ENCODE data around the gene SAMD13. TPM values are rescaled to one million over a fixed set of nuclear protein-coding genes. Genes with fewer than 3 reads are reported as not detected.

Gene SAMD13
- total RNA-seq, 1 experiment from 2014 or later, result 0.59 TPM

DNA sequence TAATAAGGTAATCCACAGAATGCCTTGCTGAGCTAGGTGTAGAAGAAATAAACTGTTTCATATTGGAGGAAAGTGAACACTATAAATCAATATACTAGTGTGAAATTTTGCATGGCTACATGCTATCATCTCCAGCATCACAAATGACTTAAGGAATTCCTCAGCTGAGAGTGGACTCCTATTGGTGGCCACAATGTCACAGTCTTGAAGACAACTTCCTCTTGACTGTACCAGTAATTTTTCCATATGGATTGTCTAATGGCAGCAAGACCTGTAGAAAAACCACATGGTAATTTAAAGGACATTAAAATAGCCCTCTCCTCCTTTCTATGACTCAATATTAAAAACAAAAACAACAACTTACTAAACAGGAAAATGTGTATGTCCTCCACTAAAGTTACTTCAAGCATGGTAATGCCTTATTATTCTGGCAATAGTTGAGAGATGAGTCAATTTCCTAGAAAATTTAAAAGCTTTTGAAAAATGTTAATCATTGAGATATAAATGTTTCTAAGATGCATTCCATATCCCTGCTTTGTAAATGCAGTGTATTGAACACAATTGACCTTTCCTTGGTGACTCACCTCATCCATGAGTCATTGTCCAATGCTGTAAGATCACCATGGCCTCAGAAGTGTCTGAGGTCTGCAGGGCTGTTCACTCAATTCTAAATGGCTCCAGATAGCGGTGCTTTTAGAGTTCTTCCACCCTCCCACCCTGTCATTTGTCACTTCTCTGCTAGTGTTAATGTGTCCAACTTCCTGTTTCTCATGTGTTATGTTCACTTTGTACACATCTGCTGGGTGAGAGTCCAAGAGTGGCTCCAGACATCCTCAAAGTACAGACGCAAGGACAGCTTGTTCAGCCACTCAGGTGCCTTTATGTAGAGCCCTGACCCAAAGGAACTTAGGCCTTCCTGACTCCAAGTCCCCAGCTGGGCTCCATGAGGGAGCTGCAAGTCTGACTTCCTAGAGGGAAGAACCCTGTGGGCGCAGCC, 64.0 kb downstream of the SAMD13 start:
- Histone ChIP-seq H3K27me3 (replicated peaks; ENCODE audit: control insufficient read depth, insufficient read depth, low read length) (no peaks in the 10 kb centered on the region), H3K4me1 (no peaks in the 10 kb centered on the region; the same call in 1 of the 2 replicates), H3K4me3 (ENCODE audit: low read depth, low read length) (no peak overlapping the region), H3K36me3 (ENCODE audit: control insufficient read depth, insufficient read depth, low read length) (no peaks in the 10 kb centered on the region), H3K9me3 (no peaks in the 10 kb centered on the region)
- ChIA-PET POLR2A (no interaction called here), CTCF (no interaction called here)
- no TSS peak for BruUV-seq (replicated peaks)
- Mint-ChIP-seq H3K4me3 (ENCODE audit: unreplicated experiment) (no peak overlapping the region), H3K27ac (ENCODE audit: unreplicated experiment) (no peak overlapping the region), H3K4me1 (ENCODE audit: low read depth, unreplicated experiment) (no peaks in the 10 kb centered on the region), H3K36me3 (ENCODE audit: insufficient read depth, unreplicated experiment) (no peaks in the 10 kb centered on the region), H3K27me3 (ENCODE audit: insufficient read depth, unreplicated experiment) (no peaks in the 10 kb centered on the region), H3K9me3 (ENCODE audit: unreplicated experiment) (no peaks in the 10 kb centered on the region)
- TF ChIP-seq, protein P1, sequence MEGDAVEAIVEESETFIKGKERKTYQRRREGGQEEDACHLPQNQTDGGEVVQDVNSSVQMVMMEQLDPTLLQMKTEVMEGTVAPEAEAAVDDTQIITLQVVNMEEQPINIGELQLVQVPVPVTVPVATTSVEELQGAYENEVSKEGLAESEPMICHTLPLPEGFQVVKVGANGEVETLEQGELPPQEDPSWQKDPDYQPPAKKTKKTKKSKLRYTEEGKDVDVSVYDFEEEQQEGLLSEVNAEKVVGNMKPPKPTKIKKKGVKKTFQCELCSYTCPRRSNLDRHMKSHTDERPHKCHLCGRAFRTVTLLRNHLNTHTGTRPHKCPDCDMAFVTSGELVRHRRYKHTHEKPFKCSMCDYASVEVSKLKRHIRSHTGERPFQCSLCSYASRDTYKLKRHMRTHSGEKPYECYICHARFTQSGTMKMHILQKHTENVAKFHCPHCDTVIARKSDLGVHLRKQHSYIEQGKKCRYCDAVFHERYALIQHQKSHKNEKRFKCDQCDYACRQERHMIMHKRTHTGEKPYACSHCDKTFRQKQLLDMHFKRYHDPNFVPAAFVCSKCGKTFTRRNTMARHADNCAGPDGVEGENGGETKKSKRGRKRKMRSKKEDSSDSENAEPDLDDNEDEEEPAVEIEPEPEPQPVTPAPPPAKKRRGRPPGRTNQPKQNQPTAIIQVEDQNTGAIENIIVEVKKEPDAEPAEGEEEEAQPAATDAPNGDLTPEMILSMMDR (IDR thresholded peaks at IDR 0.05; ENCODE audit: insufficient read depth in 1 of 2, low read depth in 1 of 2, low read length in 1 of 2, severe bottlenecking in 1 of 2, unreplicated experiment in 1 of 2), result no peak
- intact Hi-C loops (cut with micrococcal nuclease; ENCODE audit: unreplicated experiment), result no loop called here
- peak; percentile 5 to 25 for DNase-seq

DNA sequence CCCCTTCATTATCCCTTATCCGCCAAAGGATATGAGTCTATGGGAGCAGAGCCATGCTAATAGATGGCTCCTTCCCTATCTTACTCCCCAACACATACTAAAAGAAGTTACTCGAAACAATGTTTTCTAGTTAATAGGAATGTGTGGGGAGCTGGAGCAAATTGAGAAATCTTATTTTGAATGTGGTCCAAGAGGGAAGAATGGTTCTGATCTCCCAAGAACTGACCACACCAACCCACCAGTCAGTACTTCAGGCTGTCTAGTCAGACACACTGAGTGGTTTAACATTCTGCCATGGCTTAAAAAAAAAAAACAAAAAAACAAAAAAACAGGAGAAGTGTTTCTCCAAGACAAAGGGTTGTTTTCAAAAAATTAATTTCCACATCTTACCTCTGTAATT, 65.3 kb downstream of the SAMD13 start:
- H3K9me3 Mint-ChIP-seq (ENCODE audit: unreplicated experiment), result no peaks in the 10 kb centered on the region
- no peaks in the 10 kb centered on the region for H3K36me3 Mint-ChIP-seq (ENCODE audit: insufficient read depth, unreplicated experiment)
- no peaks in the 10 kb centered on the region; the same call in 1 of the 2 replicates for H3K4me1 ChIP-seq
- H3K27ac Mint-ChIP-seq (ENCODE audit: unreplicated experiment), result no peak overlapping the region
- TF ChIP-seq, protein P1 (IDR thresholded peaks at IDR 0.05; ENCODE audit: insufficient read depth in 1 of 2, low read depth in 1 of 2, low read length in 1 of 2, severe bottlenecking in 1 of 2, unreplicated experiment in 1 of 2), result no peak
- no peaks in the 10 kb centered on the region for H3K9me3 ChIP-seq
- no peak for DNase-seq
- H3K4me3 ChIP-seq (ENCODE audit: low read depth, low read length), result no peak overlapping the region
- intact Hi-C loops (cut with micrococcal nuclease; ENCODE audit: unreplicated experiment), result no loop called here
- ChIA-PET POLR2A (no interaction called here), CTCF (no interaction called here)
- H3K27me3 ChIP-seq (replicated peaks; ENCODE audit: control insufficient read depth, insufficient read depth, low read length), result no peaks in the 10 kb centered on the region
- no peaks in the 10 kb centered on the region for H3K36me3 ChIP-seq (ENCODE audit: control insufficient read depth, insufficient read depth, low read length)
- no peaks in the 10 kb centered on the region for H3K4me1 Mint-ChIP-seq (ENCODE audit: low read depth, unreplicated experiment)
- no peaks in the 10 kb centered on the region for H3K27me3 Mint-ChIP-seq (ENCODE audit: insufficient read depth, unreplicated experiment)
- no peak overlapping the region for H3K4me3 Mint-ChIP-seq (ENCODE audit: unreplicated experiment)
- BruUV-seq (replicated peaks), result no TSS peak

DNA sequence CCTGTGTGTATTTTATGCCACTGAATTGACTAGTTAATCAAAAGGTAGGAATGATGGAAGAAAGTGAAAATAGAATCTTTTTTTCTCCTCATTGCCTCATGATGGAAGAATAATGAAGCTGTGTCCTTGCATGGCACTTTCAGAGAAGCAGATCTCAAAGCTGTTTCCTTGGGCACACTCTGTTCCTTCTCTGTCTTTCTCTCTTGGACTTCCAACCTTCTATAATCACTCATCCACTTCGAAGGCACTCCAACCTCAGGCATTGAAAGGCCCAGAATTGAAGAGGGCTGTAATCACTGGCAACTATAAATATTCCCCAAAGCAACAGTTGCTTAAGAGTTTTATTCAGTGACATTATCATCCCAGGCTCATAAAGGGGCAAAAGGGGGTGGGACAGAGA, 65.7 kb downstream of the SAMD13 start:
- TF ChIP-seq, protein P1 (IDR thresholded peaks at IDR 0.05; ENCODE audit: insufficient read depth in 1 of 2, low read depth in 1 of 2, low read length in 1 of 2, severe bottlenecking in 1 of 2, unreplicated experiment in 1 of 2), result no peak
- POLR2A ChIA-PET, result no interaction called here
- Mint-ChIP-seq H3K9me3 (ENCODE audit: unreplicated experiment) (no peaks in the 10 kb centered on the region), H3K4me1 (ENCODE audit: low read depth, unreplicated experiment) (no peaks in the 10 kb centered on the region), H3K4me3 (ENCODE audit: unreplicated experiment) (no peak overlapping the region), H3K27ac (ENCODE audit: unreplicated experiment) (no peak overlapping the region), H3K36me3 (ENCODE audit: insufficient read depth, unreplicated experiment) (no peaks in the 10 kb centered on the region), H3K27me3 (ENCODE audit: insufficient read depth, unreplicated experiment) (no peaks in the 10 kb centered on the region)
- intact Hi-C loops (cut with micrococcal nuclease; ENCODE audit: unreplicated experiment), result no loop called here
- H3K9me3 ChIP-seq, result no peaks in the 10 kb centered on the region
- H3K4me3 ChIP-seq (ENCODE audit: low read depth, low read length), result no peak overlapping the region
- no peaks in the 10 kb centered on the region for H3K27me3 ChIP-seq (replicated peaks; ENCODE audit: control insufficient read depth, insufficient read depth, low read length)
- H3K4me1 ChIP-seq, result no peaks in the 10 kb centered on the region; the same call in 1 of the 2 replicates
- CTCF ChIA-PET, result no interaction called here
- no TSS peak for BruUV-seq (replicated peaks)
- no peak for DNase-seq
- H3K36me3 ChIP-seq (ENCODE audit: control insufficient read depth, insufficient read depth, low read length), result no peaks in the 10 kb centered on the region
